Loucy (cell line): ENCODE data around the gene TRAF6.

Experiments used
- H2AFZ ChIP-seq: fragments of 200-600 bp; sonication (generic); 2 replicates; pipeline ENCODE4 v1.6.0; 2016; ENCODE audit warnings: antibody characterized with exemption, mild to moderate bottlenecking, low read length, moderate library complexity
- H3F3A ChIP-seq: fragments of 200-600 bp; 2 replicates; pipeline ENCODE4 v1.6.0; 2016; ENCODE audit warnings: antibody characterized with exemption, low read depth, mild to moderate bottlenecking
- H3K27me3 ChIP-seq: fragments of 200-600 bp; sonication (generic); 2 replicates; pipeline ENCODE4 v1.6.1; 2014; ENCODE audit warnings: low read length, mild to moderate bottlenecking; ENCODE audit not compliant: insufficient read depth, poor library complexity, severe bottlenecking
- H3K36me3 ChIP-seq: fragments of 200-600 bp; sonication (generic); 2 replicates; pipeline ENCODE4 v1.6.1; 2016; ENCODE audit warnings: low read length; ENCODE audit not compliant: insufficient read depth
- H3K4me1 ChIP-seq: fragments of 200-600 bp; sonication (generic); 2 replicates; pipeline ENCODE4 v1.5.1; 2014; ENCODE audit warnings: low read length, mild to moderate bottlenecking; ENCODE audit not compliant: insufficient read depth, poor library complexity, severe bottlenecking
- H3K4me2 ChIP-seq: fragments of 200-600 bp; sonication (generic); 2 replicates; pipeline ENCODE4 v1.6.0; 2014; ENCODE audit warnings: antibody characterized with exemption, low read length, low read depth, mild to moderate bottlenecking; ENCODE audit not compliant: poor library complexity, severe bottlenecking
- H3K4me3 ChIP-seq: fragments of 200-600 bp; sonication (generic); 2 replicates; pipeline ENCODE4 v1.5.1; 2014; ENCODE audit warnings: low read length, mild to moderate bottlenecking, mixed read lengths; ENCODE audit not compliant: poor library complexity, severe bottlenecking
- H3K79me2 ChIP-seq: fragments of 200-600 bp; sonication (generic); 2 replicates; pipeline ENCODE4 v1.6.1; 2014; ENCODE audit warnings: low read length; ENCODE audit not compliant: insufficient read depth
- H3K9ac ChIP-seq: fragments of 200-600 bp; sonication (generic); 2 replicates; pipeline ENCODE4 v1.6.0; 2014; ENCODE audit warnings: mild to moderate bottlenecking, low read depth, low read length, moderate library complexity; ENCODE audit not compliant: poor library complexity, severe bottlenecking
- H3K9me2 ChIP-seq: fragments of 200-600 bp; sonication (generic); replicated peaks from 2 replicates; pipeline ENCODE4 v1.6.1; 2016; ENCODE audit warnings: low read depth, low read length, mixed read lengths
- H3K9me3 ChIP-seq: fragments of 200-600 bp; sonication (generic); 2 replicates; pipeline ENCODE4 v1.6.1; 2014; ENCODE audit warnings: mild to moderate bottlenecking, antibody characterized with exemption, low read length, low read depth; ENCODE audit not compliant: insufficient read depth
- H4K20me1 ChIP-seq: fragments of 200-600 bp; sonication (generic); 2 replicates; pipeline ENCODE4 v1.6.0; 2014; ENCODE audit warnings: antibody characterized with exemption, low read length, mild to moderate bottlenecking; ENCODE audit not compliant: insufficient read depth, poor library complexity, severe bottlenecking
- CTCF ChIP-seq: fragments of 200-600 bp; sonication (generic); conservative IDR thresholded peaks from 2 replicates; pipeline ENCODE4 v1.5.1; 2014; ENCODE audit warnings: mild to moderate bottlenecking, antibody characterized with exemption, low read length
- EZH2phosphoT487 ChIP-seq: fragments of 200-600 bp; IDR thresholded peaks from 2 replicates; pipeline ENCODE4 v1.6.1; 2018; ENCODE audit warnings: antibody characterized with exemption, mild to moderate bottlenecking, moderate library complexity, borderline replicate concordance

TRAF6 gene

GRCh38 chr11:36478700-36479329, 31.3 kb downstream of the TRAF6 start:
- Histone ChIP-seq H3K9ac (no peak overlapping the region), H3K4me2 (no peak overlapping the region), H3F3A (no peaks in the 10 kb centered on the region), H3K9me2 (no peaks in the 10 kb centered on the region), H3K9me3 (no peaks in the 10 kb centered on the region), H2AFZ (no peak overlapping the region), H3K27me3 (no peaks in the 10 kb centered on the region), H3K4me1 (peaks cover 10% of the 10 kb centered on the region), H3K36me3 (no peaks in the 10 kb centered on the region; the same call in 1 of the 2 replicates), H4K20me1 (no peaks in the 10 kb centered on the region), H3K4me3 (no peak overlapping the region), H3K79me2 (no peaks in the 10 kb centered on the region)
- TF ChIP-seq CTCF (peak; percentile 92), EZH2phosphoT487 (no peak)

- no peaks in the 10 kb centered on the region for H3K27me3 ChIP-seq
- no peaks in the 10 kb centered on the region for H3K36me3 ChIP-seq
- no peaks in the 10 kb centered on the region for H3K9me3 ChIP-seq
- no peaks in the 10 kb centered on the region for H3K9me2 ChIP-seq
- H4K20me1 ChIP-seq, result no peaks in the 10 kb centered on the region
- H3K4me2 ChIP-seq, result no peak overlapping the region
- H2AFZ ChIP-seq, result no peak overlapping the region
- no peaks in the 10 kb centered on the region for H3K79me2 ChIP-seq
- no peaks in the 10 kb centered on the region for H3F3A ChIP-seq
- H3K4me1 ChIP-seq, result peaks cover 11% of the 10 kb centered on the region
- no peak for TF ChIP-seq CTCF
- TF ChIP-seq EZH2phosphoT487, result no peak
- H3K9ac ChIP-seq, result no peak overlapping the region
- no peak overlapping the region for H3K4me3 ChIP-seq
These were observed 34.9 kb downstream of the TRAF6 start for GRCh38 chr11:36475192-36475591.

- Histone ChIP-seq H3K4me1 (peaks cover 19% of the 10 kb centered on the region), H3K79me2 (no peaks in the 10 kb centered on the region), H3K4me3 (no peak overlapping the region), H3K36me3 (peaks cover under 1% of the 10 kb centered on the region; the same call in 1 of the 2 replicates), H3K27me3 (no peaks in the 10 kb centered on the region), H3K9me2 (no peaks in the 10 kb centered on the region), H3K9me3 (no peaks in the 10 kb centered on the region), H3K9ac (no peak overlapping the region), H3F3A (no peaks in the 10 kb centered on the region), H3K4me2 (no peak overlapping the region), H2AFZ (no peak overlapping the region), H4K20me1 (no peaks in the 10 kb centered on the region)
- TF ChIP-seq EZH2phosphoT487 (no peak), CTCF (no peak)
These were observed 38.5 kb downstream of the TRAF6 start for GRCh38 chr11:36471577-36471976.
